Hepatocyte (in vitro differentiated cells): ENCODE data around the gene ESRRA. TPM values are rescaled to one million over a fixed set of nuclear protein-coding genes. Genes with fewer than 3 reads are reported as not detected.

ENCODE experiments used
- DNase-seq: peaks from one replicate; pipeline ENCODE4 v3.0.0-alpha.2; 2016; ENCODE audit warnings: low spot score
- H2AFZ ChIP-seq: fragments of 200-600 bp; sonication (generic); 2 replicates; pipeline ENCODE4 v1.6.0; 2016; ENCODE audit warnings: antibody characterized with exemption, mild to moderate bottlenecking
- H3K27ac ChIP-seq: fragments of 200-600 bp; sonication (generic); 2 replicates; pipeline ENCODE4 v1.5.1; 2016; ENCODE audit warnings: mild to moderate bottlenecking
- H3K27me3 ChIP-seq: fragments of 200-600 bp; sonication (generic); 2 replicates; pipeline ENCODE4 v1.6.1; 2016
- H3K36me3 ChIP-seq: fragments of 200-600 bp; sonication (generic); replicated peaks from 2 replicates; pipeline ENCODE4 v1.5.1; 2016; ENCODE audit warnings: low read depth; ENCODE audit not compliant: insufficient read depth
- H3K4me1 ChIP-seq: fragments of 200-600 bp; sonication (generic); 2 replicates; pipeline ENCODE4 v1.5.1; 2016; ENCODE audit warnings: mild to moderate bottlenecking, moderate library complexity; ENCODE audit not compliant: insufficient read depth
- H3K4me2 ChIP-seq: fragments of 200-600 bp; sonication (generic); 2 replicates; pipeline ENCODE4 v1.6.0; 2016
- H3K4me3 ChIP-seq: fragments of 200-600 bp; sonication (generic); 2 replicates; pipeline ENCODE4 v1.5.1; 2016; ENCODE audit warnings: mild to moderate bottlenecking
- H3K79me2 ChIP-seq: fragments of 200-600 bp; sonication (generic); 2 replicates; pipeline ENCODE4 v1.6.0; 2017; ENCODE audit warnings: mild to moderate bottlenecking
- H3K9me2 ChIP-seq: fragments of 200-600 bp; sonication (generic); replicated peaks from 2 replicates; pipeline ENCODE4 v1.6.0; 2017; ENCODE audit warnings: mild to moderate bottlenecking; ENCODE audit not compliant: insufficient read depth
- H3K9me3 ChIP-seq: fragments of 200-600 bp; sonication (generic); 2 replicates; pipeline ENCODE4 v1.5.1; 2016; ENCODE audit warnings: low read depth, mild to moderate bottlenecking
- H4K20me1 ChIP-seq: fragments of 200-600 bp; sonication (generic); 2 replicates; pipeline ENCODE4 v1.6.0; 2016; ENCODE audit warnings: mild to moderate bottlenecking; ENCODE audit not compliant: insufficient read depth, poor library complexity, severe bottlenecking
- EZH2 ChIP-seq: fragments of 200-600 bp; sonication (generic); IDR thresholded peaks from 2 replicates; pipeline ENCODE4 v1.6.1; 2016; ENCODE audit warnings: antibody characterized with exemption, mild to moderate bottlenecking, borderline replicate concordance
- EZH2phosphoT487 ChIP-seq: fragments of 200-600 bp; sonication (generic); IDR thresholded peaks from one replicate; pipeline ENCODE4 v1.6.1; 2018; ENCODE audit warnings: antibody characterized with exemption, mild to moderate bottlenecking, low read depth, moderate library complexity; ENCODE audit not compliant: unreplicated experiment, severe bottlenecking
- WGBS: methylation state at CpG from one replicate; pipeline ENCODE4 v1.1.6; 2016; ENCODE audit warnings: low lambda C conversion rate; ENCODE audit errors: missing lambda C conversion rate; 5-methylcytosine and 5-hydroxymethylcytosine counted together
- polyA plus RNA-seq: library from polyadenylated mRNA; unstranded; fragments of >200 nt; fragmentation: Nextera tagmentation; extraction: Ambion mirVana; gene quantifications from 2 replicates; pipeline ENCODE4 v1.2.1, GENCODE V29; 2016
- total RNA-seq: library from RNA; depleted of rRNA; stranded (reverse); fragments of >200 nt; gene quantifications from 2 replicates; pipeline ENCODE4 v1.2.3, GENCODE V29; 2014
- TF ChIP-seq, protein P1 (sequence below): fragments of 200-600 bp; sonication (generic); IDR thresholded peaks from 2 replicates; pipeline ENCODE4 v1.5.1; 2016; ENCODE audit warnings: antibody characterized with exemption, mild to moderate bottlenecking; ENCODE audit not compliant: poor library complexity

The ESRRA gene
- total and polyA plus RNA-seq, 2 experiments from 2014 or later = 57.4 to 62.0 TPM

DNA sequence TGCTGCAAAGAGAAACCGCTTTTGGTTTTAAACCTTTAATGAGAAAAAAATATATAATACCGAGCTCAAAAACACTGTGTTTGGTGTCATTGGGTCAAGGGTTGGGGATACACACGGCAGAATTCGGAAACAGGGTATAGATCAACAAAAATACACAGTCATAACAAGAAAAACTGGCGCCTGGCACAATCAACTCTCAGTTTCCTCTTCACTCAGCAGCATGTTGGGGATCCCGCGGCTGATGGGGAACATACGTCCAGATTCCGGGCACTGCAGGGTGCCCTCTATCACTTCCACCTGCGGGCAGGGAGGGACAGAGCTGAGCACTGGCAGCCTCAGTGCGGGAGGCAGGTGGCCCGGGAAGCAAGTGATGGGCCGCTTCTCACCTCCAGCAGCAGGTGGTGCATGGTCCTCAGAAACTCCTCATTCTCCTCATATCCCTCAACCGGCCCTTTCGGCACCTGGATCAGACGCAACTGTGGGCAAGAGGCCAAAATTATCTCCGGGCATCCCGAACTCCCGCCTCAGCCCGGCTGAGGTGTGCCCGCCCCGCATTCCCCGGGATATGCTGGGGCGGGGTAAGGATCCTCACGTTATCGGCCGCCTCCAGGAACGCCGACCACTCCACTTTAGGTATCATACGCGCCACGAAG lies 11.5 kb downstream of the ESRRA start:
- Histone ChIP-seq H3K4me2 (peak overlapping the region; percentile 79), H3K9me3 (no peaks in the 10 kb centered on the region), H3K27me3 (no peaks in the 10 kb centered on the region), H3K4me1 (peaks cover 25% of the 10 kb centered on the region), H3K9me2 (no peaks in the 10 kb centered on the region), H2AFZ (no peak overlapping the region), H3K79me2 (peaks cover 37% of the 10 kb centered on the region), H3K36me3 (no peaks in the 10 kb centered on the region), H3K27ac (peak overlapping the region; percentile 98), H4K20me1 (no peaks in the 10 kb centered on the region), H3K4me3 (peak overlapping the region; percentile 59)
- DNase-seq = peak; percentile 73
- WGBS = 11% methylated on average over 32 of the region's 32 CpGs
- TF ChIP-seq EZH2 (no peak), EZH2phosphoT487 (no peak)
- TF ChIP-seq, protein P1, sequence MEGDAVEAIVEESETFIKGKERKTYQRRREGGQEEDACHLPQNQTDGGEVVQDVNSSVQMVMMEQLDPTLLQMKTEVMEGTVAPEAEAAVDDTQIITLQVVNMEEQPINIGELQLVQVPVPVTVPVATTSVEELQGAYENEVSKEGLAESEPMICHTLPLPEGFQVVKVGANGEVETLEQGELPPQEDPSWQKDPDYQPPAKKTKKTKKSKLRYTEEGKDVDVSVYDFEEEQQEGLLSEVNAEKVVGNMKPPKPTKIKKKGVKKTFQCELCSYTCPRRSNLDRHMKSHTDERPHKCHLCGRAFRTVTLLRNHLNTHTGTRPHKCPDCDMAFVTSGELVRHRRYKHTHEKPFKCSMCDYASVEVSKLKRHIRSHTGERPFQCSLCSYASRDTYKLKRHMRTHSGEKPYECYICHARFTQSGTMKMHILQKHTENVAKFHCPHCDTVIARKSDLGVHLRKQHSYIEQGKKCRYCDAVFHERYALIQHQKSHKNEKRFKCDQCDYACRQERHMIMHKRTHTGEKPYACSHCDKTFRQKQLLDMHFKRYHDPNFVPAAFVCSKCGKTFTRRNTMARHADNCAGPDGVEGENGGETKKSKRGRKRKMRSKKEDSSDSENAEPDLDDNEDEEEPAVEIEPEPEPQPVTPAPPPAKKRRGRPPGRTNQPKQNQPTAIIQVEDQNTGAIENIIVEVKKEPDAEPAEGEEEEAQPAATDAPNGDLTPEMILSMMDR = peak; percentile 26

DNA sequence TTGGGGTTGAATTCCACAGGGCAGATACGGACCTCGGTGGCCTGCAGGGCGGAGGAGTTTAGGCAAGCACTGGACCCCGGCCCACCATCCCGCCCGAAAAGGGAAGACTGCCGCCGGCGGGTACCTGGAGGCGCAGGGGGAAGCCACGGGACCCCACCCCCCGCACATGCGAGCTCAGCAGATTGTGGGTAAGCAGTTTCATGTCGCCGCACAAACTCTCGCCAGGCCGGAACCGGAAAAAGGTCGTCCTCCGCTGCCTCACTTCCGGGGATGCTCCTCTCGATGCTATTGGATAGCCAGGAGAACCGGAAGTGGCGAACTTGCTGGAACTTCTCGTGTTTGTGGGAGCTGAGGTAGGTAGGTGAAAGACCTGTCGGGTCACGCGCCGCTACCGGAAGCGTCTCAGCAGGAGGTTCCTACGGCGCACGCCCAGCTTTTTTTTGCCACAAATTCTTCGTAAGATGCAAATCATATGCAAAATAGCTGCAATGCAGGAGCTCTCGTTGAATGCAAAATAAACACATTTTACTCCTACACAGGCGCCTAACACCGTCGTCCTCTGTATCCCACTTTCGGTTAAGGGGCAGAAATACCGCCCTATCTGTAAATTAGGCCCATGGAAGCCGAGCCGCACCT lies 12.1 kb downstream of the ESRRA start, which contains the start of gene TRMT112:
TRMT112 (minus strand) TSS at position 235 of the 636 bp plus-strand sequence; CDS start at position 202, 33 bp downstream.
- Histone ChIP-seq H4K20me1 (no peaks in the 10 kb centered on the region), H3K27ac (peak within 1 kb of the TSS; percentile 98), H3K4me3 (peak within 1 kb of the TSS; percentile 76), H3K9me2 (no peaks in the 10 kb centered on the region), H3K4me2 (peak within 1 kb of the TSS; percentile 79), H3K4me1 (peaks cover 25% of the 10 kb centered on the region), H2AFZ (peak within 1 kb of the TSS; percentile 73), H3K36me3 (no peaks in the 10 kb centered on the region), H3K9me3 (no peaks in the 10 kb centered on the region), H3K27me3 (no peaks in the 10 kb centered on the region), H3K79me2 (peaks cover 32% of the 10 kb centered on the region)
- TF ChIP-seq, protein P1 = no peak
- TF ChIP-seq EZH2phosphoT487 = no peak
- TF ChIP-seq EZH2 = no peak
- DNase-seq = peak; percentile 98
- WGBS = under 1% methylated on average over 42 of the region's 43 CpGs

DNA sequence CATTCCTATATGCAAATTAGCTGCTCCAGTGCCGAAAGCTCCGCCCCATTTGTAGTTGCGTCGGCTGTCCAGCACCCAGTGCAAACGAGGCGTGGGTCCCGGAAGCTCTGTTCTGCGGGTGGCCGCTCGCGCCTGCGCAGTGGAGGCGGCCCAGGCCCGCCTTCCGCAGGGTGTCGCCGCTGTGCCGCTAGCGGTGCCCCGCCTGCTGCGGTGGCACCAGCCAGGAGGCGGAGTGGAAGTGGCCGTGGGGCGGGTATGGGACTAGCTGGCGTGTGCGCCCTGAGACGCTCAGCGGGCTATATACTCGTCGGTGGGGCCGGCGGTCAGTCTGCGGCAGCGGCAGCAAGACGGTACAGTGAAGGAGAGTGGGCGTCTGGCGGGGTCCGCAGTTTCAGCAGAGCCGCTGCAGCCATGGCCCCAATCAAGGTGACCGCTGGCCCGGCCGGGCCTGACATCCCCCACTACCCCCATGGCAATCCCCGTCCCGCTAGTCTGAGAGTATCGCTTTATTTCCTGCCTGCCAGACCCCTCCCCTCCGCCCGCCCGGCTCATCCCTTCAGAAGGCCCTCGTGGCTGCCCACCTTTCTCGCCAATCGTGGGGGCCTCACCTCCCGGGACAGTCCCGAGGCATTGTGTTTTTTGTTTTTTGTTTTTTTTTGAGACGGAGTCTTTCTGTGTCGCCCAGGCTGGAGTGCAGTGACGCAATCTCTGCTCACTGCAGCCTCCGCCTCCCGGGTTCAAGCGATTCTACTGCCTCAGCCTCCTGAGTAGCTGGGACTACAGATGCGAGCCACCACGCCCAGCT lies 12.8 kb downstream of the ESRRA start, which contains the start of gene PRDX5:
PRDX5 (plus strand) TSS at position 161 of the 805 bp plus-strand sequence; CDS start at position 256, 95 bp downstream.
- Histone ChIP-seq H3K4me1 (peaks cover 25% of the 10 kb centered on the region), H3K27me3 (no peaks in the 10 kb centered on the region), H4K20me1 (no peaks in the 10 kb centered on the region), H3K4me2 (peak within 1 kb of the TSS; percentile 79), H3K4me3 (peak within 1 kb of the TSS; percentile 76), H3K36me3 (no peaks in the 10 kb centered on the region), H2AFZ (peak within 1 kb of the TSS; percentile 73), H3K9me2 (no peaks in the 10 kb centered on the region), H3K27ac (peak within 1 kb of the TSS; percentile 98), H3K9me3 (no peaks in the 10 kb centered on the region), H3K79me2 (peaks cover 29% of the 10 kb centered on the region)
- DNase-seq = peak; percentile 98
- TF ChIP-seq, protein P1 = peak; percentile 34
- no peak for TF ChIP-seq EZH2
- TF ChIP-seq EZH2phosphoT487 = no peak
- WGBS = 2% methylated on average over 59 of the region's 61 CpGs
